GM18861 (cell line): ENCODE results near the gene SMYD3.
"Not testable (repeated sequence)": the region's sequence is repeated elsewhere in the genome, so short reads cannot be mapped to it uniquely, and the experiment has no call there.

Source experiments
- ATAC-seq: cut with Tn5 transposase; IDR thresholded peaks from one replicate; pipeline ENCODE4 v1.9.1; 2021; ENCODE audit not compliant: unreplicated experiment

SMYD3 gene

GRCh38 chr1:246080031-246080430 lies 427.0 kb downstream of the SMYD3 start:
- ATAC-seq, result no peak

GRCh38 chr1:246078888-246079252 lies 428.2 kb downstream of the SMYD3 start:
- ATAC-seq, result no peak

- ATAC-seq, result no peak
Measured at GRCh38 chr1:246078126-246078887, 428.8 kb downstream of the SMYD3 start.

- ATAC-seq, result no peak
Measured at GRCh38 chr1:246077476-246077875, 429.6 kb downstream of the SMYD3 start.

- ATAC-seq, result no peak
Measured at GRCh38 chr1:246074421-246074820, 432.7 kb downstream of the SMYD3 start.

- no peak for ATAC-seq
Measured at GRCh38 chr1:246072456-246072955, 434.6 kb downstream of the SMYD3 start.

GRCh38 chr1:246071981-246072380 lies 435.1 kb downstream of the SMYD3 start:
- ATAC-seq, result not testable (repeated sequence)

- not testable (repeated sequence) for ATAC-seq
Measured at GRCh38 chr1:246071561-246071960, 435.5 kb downstream of the SMYD3 start.

- no peak for ATAC-seq
Measured at GRCh38 chr1:246069581-246069980, 437.5 kb downstream of the SMYD3 start.

- no peak for ATAC-seq
Measured at GRCh38 chr1:246068619-246069509, 438.2 kb downstream of the SMYD3 start.

- no peak for ATAC-seq
Measured at GRCh38 chr1:246068217-246068512, 438.9 kb downstream of the SMYD3 start.

- no peak for ATAC-seq
Measured at GRCh38 chr1:246067432-246068216, 439.5 kb downstream of the SMYD3 start.

- ATAC-seq, result no peak
Measured at GRCh38 chr1:246066573-246066972, 440.5 kb downstream of the SMYD3 start.

- no peak for ATAC-seq
Measured at GRCh38 chr1:246065592-246065991, 441.5 kb downstream of the SMYD3 start.

GRCh38 chr1:246064891-246065290 lies 442.2 kb downstream of the SMYD3 start:
- no peak for ATAC-seq

GRCh38 chr1:246063013-246063616 lies 444.0 kb downstream of the SMYD3 start:
- ATAC-seq, result no peak

GRCh38 chr1:246058466-246058865 lies 448.6 kb downstream of the SMYD3 start:
- no peak for ATAC-seq

GRCh38 chr1:246052603-246053002 lies 454.5 kb downstream of the SMYD3 start:
- no peak for ATAC-seq

GRCh38 chr1:246051909-246052518 lies 455.1 kb downstream of the SMYD3 start:
- no peak for ATAC-seq

- ATAC-seq, result no peak
Measured at GRCh38 chr1:246048693-246049092, 458.4 kb downstream of the SMYD3 start.
